GM18873 (cell line): Measurements from ENCODE around the gene SHROOM3.

Source experiments
- ATAC-seq: cut with Tn5 transposase; IDR thresholded peaks from one replicate; pipeline ENCODE4 v1.9.1; 2021; ENCODE audit warnings: mild to moderate bottlenecking, moderate library complexity, moderate number of reproducible peaks; ENCODE audit not compliant: unreplicated experiment, low FRiP score

SHROOM3 gene

GRCh38 chr4:76562836-76563453, 127.9 kb downstream of the SHROOM3 start:
- no peak for ATAC-seq

DNA sequence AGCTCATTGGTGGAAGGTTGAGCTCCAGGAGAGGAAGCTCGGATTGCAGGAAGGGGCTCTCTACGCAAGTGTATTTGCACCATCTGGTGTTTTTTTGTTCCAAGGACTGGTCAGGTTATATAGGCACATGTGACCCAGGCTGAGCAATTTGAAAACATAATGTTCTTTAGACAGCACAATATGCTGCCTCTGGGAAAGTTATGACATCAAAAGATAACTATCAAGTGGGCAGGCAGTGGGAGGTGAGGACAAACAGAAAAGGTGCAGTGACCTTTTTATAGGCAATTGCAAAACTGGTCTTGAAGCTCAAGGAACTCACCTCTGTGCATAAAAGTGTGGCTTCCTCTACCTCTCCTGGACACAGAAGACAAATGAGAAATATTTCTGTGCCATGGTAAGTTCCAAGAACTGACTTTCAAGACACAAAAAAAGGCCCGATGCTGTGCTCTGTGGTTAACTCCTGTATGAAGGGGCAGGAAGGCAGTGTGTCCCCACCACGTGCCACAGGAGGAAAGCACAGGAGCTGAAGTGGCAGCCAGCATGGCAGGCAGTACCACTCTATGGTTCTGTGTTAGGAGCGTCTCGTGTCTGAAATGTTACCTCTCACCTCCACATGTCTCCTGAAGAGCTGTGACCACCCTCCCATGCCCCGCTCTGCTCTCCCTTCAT, 128.6 kb downstream of the SHROOM3 start:
- ATAC-seq: no peak

DNA sequence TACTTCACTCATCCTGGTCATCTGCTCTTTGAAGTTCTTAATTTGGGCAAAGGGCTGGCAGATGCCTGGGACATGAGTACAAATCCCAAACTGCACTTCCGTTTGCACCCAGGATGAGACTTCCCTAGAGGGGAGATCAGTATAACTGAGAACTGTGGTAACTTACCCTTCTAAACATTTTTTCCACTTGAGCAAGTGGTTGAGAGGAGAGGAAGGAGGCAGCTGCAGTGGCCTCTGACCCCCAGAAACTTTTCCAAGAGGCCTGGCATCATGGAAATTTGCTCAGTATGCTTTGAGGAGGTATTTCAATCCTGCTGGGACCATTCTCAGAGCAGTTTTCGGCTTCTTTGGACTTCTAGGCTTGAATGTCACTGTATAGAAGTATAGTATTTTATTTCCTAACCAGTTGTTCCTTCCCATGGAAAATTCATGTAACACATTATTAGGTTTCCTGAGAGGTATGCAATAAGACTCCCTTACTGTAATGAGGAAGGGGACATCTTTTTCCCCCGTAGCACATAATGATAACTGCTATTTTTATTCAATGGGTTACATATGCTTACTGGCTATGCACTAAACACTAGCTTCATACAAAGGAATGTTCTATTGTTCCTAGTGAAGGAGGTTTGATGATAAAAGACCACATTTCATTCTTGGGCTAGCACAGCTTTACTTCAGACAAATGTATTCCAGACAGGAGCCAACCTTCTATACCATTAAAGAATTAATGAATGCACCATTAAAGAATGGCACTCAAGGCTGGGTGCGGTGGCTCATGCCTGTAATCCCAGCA, 129.3 kb downstream of the SHROOM3 start:
- ATAC-seq: no peak

DNA sequence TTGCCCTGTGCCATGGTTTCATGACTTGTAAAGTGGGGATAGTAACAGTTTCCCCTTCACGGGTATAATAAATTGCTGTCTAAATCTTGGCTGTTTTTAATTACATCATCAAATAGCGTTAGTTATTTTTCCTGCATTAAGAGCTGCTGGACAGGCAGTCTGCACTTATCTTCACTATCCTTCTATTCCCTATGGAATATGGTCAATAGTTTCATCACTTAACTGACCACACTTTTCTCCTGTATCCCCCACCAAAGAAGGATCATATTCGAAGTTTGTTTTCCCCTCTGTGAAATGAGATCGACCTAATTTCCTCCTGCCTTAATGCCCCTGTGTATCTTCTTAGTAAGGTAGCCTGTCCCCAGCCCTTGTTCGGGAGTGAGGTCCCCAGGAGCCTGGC, 133.2 kb downstream of the SHROOM3 start:
- no peak for ATAC-seq

DNA sequence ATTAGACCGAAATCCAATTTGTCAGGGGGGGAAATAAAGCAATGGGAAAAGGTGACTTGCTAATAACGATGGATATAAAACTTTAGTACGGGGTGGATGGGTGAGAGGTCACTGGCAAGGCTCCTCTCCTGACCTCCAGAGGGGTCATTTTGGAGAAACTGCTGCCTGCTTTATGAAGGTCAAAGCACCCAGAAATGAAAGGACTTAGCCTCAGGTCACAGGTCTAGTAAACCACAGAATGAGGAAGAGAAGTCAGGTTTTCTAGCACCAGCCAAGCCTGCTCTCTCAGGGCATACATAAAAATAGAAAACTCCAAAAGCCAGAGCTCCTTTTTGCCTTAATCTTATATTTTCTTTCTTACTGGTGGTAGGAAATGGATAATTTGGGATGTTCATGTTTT, 134.2 kb downstream of the SHROOM3 start:
- ATAC-seq: no peak

DNA sequence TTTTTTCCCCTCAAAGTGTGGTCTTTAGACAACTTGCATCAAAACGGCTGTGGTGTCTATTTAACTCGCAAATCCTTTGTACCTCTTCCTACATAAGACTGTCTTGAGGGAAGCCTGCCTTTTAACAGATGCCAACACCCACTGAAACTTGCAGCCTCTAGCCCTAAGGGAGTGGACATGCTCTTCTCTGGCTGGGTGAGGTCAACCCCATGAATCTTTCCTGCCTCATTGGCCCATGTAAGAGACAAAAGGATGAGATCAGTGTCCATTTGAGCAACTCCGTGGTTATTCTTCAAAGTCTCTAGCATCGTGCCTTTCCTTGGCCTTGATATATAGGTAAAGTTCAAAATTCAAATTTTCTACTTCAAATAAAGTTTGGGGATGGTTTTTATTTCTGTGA, 134.7 kb downstream of the SHROOM3 start:
- no peak for ATAC-seq

- no peak for ATAC-seq
Measured at GRCh38 chr4:76570141-76570973, 135.3 kb downstream of the SHROOM3 start.

GRCh38 chr4:76571274-76571673, 136.2 kb downstream of the SHROOM3 start:
- no peak for ATAC-seq

DNA sequence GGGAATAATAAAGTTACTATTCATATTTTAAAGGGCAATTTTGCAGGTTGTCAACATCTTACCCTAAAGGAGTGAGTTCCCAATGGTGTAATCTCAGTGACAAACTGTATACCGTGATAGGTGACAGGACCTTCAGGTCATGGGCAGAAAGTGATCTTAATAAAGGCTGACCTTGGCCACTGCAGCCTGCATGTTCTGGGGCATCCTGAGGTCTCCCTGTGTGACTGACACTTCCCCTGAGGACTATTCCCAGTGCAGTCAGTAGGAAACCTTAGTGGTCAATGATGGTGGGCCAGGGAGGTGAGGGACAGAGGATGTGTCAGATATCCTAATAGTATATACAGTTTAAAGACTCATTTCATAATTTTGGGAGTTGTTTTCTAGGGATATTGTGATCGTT, 137.2 kb downstream of the SHROOM3 start:
- ATAC-seq: no peak

DNA sequence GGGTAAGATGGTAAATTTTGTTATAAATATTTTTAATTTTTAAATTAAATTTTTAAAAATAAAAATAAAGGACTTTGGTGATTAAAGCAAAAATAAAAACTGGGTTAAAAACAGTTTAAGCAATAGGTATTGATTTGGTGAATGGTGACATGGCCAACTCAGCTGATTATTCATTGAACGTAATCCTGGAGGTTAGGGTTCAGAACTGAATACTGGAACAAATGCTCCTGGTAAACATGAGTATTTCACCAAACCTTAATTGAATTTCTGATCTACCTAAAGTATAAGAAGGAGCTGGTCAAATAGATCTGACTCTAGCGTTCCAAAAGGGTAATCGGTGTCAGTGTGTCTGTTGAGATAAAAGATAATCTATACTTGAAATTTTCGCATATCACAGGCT, 141.8 kb downstream of the SHROOM3 start:
- ATAC-seq: no peak

DNA sequence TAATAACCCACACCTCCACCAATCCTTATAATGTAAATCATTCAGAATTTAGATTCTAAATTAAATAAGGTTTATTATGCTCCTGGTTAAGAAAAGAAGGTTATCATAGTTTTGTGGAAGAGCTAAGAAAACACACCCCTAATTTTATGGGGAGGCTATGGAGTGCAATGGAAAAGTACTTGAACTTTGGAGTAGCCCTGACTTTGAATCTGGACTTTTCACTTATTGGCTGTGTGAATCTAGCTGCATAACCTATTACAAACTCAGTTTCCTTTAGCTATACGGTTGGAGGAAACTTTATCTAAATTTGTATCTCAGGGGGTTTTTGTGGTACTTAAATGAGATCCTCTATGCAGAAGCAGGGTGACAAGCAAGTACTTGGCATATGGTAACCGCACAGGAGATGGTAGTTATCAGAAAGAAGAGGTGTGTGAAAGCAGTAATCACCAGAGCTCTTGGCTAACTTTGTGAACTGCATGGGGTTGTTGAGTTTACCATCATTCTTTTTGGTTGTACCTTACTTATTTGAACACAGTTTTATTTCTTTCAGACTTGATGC, 143.1 kb downstream of the SHROOM3 start:
- no peak for ATAC-seq

DNA sequence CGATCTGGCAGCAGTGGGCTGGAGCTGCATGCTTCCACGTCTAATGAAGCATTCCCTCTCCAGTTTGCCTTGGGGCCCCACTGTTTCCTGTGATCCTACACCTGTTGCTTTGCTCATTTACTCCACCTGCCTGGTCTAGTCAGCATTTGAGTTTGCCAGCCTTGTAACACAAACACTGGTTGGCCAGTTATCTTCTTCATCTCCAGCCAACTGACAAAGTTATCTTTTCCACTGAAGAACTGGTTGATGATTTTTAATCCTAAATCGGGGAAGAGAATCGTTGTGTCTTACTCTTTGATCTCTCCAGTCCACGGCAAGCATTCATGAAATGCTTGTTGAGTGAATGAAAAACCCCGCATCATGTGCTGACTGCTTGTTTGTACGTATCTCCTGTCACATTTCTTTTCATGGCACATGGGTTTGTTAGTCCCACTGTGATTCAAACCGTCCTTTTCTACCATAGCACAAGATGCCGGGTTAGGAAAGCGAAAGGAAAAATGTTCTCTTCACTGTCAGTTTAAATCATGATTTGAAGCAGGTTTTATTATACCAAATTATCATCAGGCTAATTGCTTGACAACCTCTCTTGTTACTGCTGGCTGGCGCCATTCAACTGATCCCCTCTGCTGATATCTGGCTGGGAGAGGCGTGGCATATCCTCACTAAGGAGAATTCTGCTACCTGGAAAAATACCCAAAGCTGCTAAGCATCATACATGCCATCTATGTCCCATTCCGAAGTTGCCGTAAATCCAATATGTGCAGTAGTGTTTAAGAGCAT, 144.8 kb downstream of the SHROOM3 start:
- no peak for ATAC-seq

- no peak for ATAC-seq
Measured at GRCh38 chr4:76581077-76581962, 146.3 kb downstream of the SHROOM3 start.

GRCh38 chr4:76582074-76582816, 147.2 kb downstream of the SHROOM3 start:
- no peak for ATAC-seq

GRCh38 chr4:76582817-76583087, 147.7 kb downstream of the SHROOM3 start:
- no peak for ATAC-seq

- ATAC-seq: no peak
Measured at GRCh38 chr4:76584241-76585152, 149.5 kb downstream of the SHROOM3 start.

DNA sequence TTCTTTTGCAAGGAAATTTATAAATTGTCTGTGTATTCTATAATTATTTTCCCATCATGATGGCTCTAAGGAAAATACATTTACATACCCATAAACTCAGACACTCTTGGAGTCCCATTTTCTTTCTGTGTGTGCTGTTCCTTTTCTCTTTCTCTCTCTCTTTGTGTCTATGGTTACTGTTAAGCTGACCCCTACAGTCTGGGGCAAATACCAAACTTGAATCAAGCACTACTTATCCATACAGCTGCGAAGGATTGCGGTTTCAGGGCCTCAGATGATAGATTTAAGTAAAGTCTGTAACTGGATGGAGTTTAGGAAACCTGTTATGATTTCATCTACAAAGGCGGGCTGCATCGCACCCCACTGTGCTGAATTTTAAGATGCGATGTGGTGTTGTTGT, 150.2 kb downstream of the SHROOM3 start:
- ATAC-seq: no peak
